Activated CD8-positive, alpha-beta memory T cell treated with anti-CD3 and anti-CD28 coated beads for 4 hours (primary cell): ENCODE data around the gene PRKN.
"Not testable (repeated sequence)": the region's sequence is repeated elsewhere in the genome, so short reads cannot be mapped to it uniquely, and the experiment has no call there.

Experiments
- DNase-seq, 2 donors: peaks; one replicate each; pipeline ENCODE4 v3.0.0-alpha.2; 2020; ENCODE audit warnings: low read depth in 2 of 2

Gene PRKN

GRCh38 chr6:162710936-162711335 lies 16.6 kb downstream of the PRKN start:
- no peak for DNase-seq

DNA sequence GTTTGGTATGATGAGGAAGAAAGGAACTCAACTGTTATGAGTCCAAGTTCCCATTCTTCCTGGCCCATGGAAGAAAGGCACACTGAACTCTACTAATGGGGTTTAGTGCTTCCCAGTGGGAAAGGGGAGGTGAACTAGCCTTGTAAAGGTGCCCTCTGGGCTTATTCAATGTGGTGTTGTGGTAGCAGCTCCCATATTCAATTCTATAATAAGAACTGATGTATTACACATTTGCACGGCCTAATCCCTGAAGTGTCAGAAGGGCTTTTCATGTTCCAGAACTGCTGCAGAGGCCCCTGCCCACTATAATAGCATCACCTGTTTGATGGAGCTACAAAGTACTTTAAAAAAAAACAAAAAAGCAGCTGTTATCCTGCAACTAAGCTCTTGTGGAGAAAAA lies 17.1 kb downstream of the PRKN start:
- DNase-seq = no peak

GRCh38 chr6:162709431-162709830 lies 18.1 kb downstream of the PRKN start:
- no peak for DNase-seq

DNA sequence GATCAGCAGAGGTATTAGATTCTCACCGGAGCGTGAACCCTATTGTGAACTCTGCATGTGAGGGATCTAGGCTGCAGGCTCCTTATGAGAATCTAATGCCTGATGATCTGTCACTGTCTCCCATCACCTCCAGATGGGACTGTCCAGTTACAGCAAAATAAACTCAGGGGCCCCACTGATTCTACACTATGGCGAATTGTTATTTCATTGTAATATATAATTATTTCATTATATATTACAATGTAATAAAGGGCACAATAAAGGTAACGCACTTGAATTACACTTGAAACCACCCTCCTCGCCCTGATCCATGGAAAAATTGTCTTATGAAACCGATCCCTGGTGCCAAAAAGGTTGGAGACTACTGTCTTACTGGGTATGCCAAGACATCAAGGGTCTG lies 18.6 kb downstream of the PRKN start:
- DNase-seq = no peak

GRCh38 chr6:162706232-162706631 lies 21.3 kb downstream of the PRKN start:
- no peak for DNase-seq

DNA sequence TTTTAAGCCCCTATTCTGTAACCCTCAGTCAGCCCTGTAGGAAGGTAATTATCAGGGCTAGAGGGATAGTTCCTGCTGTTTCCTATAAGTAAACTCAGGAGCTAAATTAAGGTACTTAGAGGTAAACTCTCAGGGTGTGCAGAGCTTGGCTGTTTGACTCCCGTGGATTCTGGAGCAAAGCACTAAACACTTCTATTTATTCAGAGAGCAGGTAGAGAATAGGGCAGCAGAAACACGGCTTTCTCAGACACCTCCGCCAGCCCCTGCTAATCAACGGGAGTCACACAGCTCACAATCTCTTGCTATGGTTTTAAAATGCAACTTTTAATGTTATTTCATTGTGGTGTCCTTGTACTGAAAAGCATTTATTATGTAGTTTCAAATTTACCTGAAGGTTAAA lies 21.8 kb downstream of the PRKN start:
- no peak for DNase-seq

DNA sequence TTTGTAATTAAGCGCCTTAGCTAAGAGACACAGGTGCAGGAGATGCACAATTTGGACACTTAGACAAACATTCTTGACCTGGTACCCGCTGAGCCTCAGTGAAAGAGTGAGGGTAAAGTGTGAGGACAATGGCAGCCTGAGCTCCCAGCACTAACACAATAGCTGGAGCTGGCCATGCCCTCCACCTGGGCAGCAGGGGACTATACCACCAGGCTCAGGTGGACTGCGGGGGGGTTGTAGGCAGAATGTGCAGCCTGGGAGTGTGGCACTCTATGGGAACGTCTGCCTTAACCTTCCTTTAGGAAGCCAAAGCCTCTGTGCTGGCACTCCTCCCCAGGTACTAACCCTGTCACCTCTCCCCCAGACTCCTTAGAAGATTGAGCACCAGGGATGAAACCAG lies 23.6 kb downstream of the PRKN start:
- DNase-seq = no peak

DNA sequence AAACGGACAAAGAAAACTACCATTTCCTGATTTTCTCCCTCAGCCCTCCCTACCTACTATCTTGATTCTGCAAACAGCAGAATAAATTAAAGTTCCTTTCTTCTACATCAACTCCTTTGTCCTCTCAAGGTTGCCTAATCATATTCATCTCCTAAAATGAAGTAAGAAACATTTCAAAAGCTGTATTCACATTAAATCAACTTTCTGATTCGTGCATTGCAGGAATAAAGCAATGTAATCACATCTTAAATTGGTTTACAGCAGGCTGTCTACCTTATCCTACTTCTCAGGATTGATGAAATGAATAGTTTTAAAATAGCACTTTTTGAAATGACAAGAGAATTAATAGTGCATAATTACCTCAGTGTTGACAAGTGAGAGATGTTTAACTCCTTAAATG lies 25.1 kb downstream of the PRKN start:
- DNase-seq = no peak

DNA sequence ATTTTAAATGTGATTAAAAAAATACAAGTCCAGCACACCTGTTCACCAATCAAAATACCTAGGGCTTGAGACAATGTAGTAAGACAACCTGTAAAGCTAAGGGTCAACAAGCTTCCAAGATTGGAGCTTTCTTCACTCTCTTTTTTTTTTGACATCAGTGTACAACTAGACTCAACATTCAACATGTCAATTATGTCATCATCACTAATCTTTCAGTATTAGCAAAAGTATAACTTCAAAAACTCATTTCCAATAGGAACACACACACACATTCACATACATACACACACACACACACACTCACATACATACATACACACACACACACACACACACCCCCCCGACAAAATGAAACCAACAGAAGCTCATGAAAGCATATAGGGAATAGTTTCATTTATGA lies 26.0 kb downstream of the PRKN start:
- no peak for DNase-seq

- no peak for DNase-seq
Observed at GRCh38 chr6:162700966-162701365, 26.6 kb downstream of the PRKN start.

- no peak for DNase-seq
Observed at GRCh38 chr6:162699961-162700360, 27.6 kb downstream of the PRKN start.

DNA sequence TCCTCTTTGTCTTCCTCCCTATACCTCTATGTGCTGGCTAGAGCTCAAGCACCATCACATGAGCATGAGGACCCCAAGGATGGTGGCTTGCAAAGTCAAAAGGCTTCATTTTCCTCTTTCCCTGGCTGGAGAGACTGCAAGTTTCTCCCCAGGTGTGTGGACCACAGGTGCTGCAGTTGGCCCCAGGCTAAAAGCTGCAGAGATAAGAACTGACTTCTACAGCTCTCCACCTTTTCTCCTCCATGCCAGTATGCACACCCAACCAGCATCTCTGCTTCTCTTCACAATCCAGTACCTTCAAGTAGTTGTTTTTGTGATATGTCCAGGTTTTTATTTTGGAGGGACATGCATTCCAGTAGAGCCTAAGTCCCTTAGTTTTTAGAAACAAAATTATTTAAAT lies 29.1 kb downstream of the PRKN start:
- DNase-seq = no peak

GRCh38 chr6:162697872-162698403 lies 29.6 kb downstream of the PRKN start:
- DNase-seq = no peak

GRCh38 chr6:162690158-162690557 lies 37.4 kb downstream of the PRKN start:
- no peak for DNase-seq

GRCh38 chr6:162688751-162689345 lies 38.7 kb downstream of the PRKN start:
- DNase-seq = no peak

GRCh38 chr6:162685586-162685985 lies 42.0 kb downstream of the PRKN start:
- no peak for DNase-seq

GRCh38 chr6:162684961-162685360 lies 42.6 kb downstream of the PRKN start:
- DNase-seq = no peak

- DNase-seq = no peak
Observed at GRCh38 chr6:162684052-162684451, 43.5 kb downstream of the PRKN start.

GRCh38 chr6:162683135-162683534 lies 44.4 kb downstream of the PRKN start:
- no peak for DNase-seq

DNA sequence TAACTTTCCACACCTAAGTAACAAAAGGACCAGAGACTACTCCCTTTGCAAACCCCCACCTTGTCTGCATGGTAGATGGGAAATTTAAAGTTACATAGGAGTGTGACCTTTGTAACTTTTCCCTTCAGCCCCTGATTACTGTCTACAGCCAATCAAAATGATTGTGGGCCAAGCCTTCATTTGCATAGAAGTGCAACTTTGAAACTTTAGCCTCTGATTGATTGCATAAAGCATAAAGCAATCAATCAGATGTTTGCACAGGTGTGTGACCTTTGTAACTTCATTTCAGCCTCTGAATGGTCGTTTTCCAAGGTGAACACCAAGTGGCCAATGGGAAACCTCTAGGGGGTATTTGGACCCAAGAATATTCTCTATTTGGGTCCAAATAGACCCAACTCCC lies 46.1 kb downstream of the PRKN start:
- DNase-seq = no peak

GRCh38 chr6:162680871-162681270 lies 46.7 kb downstream of the PRKN start:
- DNase-seq = no peak

- no peak for DNase-seq
Observed at GRCh38 chr6:162680367-162680766, 47.2 kb downstream of the PRKN start.

DNA sequence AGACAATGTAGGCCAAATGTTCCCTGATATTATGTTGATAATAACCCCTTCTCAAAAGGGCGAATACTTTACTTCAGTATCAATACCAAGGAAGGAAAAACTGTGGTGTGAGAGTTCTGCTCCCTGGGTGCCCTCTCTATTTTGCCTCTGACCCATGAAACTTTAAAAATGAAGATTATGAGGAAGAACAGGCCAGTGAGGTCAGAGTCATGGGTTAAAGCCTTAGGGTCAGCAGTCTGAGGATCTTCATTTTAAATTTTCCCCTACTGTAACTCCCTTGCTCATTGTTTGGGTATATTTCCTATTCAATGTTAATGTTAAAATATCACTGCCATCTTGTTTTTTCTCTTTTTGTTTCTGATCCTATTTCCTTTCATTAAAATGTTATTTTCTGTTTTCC lies 47.9 kb downstream of the PRKN start:
- no peak for DNase-seq

DNA sequence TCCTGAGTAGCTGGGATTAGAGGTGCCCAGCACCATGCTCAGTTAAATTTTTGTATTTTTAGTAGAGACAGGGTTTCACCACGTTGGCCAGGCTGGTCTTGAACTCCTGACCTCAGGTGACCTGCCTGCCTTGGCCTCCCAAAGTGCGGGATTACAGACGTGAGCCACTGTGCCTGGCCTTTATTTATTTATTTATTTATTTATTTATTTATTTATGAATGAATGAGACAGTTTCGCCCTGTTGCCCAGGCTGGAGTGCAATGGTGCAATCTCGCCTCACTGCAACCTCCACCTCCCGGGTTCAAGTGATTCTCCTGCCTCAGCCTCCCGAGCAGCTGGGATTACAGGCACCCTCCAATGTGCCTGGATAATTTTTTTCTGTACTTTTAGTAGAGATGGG lies 48.7 kb downstream of the PRKN start:
- DNase-seq = not testable (repeated sequence)
